HG03571 (cell line): ENCODE data around the gene ZNF717.
"Not testable (repeated sequence)": the region's sequence is repeated elsewhere in the genome, so short reads cannot be mapped to it uniquely, and the experiment has no call there.

Experiments used
- ATAC-seq: cut with Tn5 transposase; IDR thresholded peaks from one replicate; pipeline ENCODE4 v1.9.1; 2021; ENCODE audit not compliant: unreplicated experiment

Gene ZNF717

GRCh38 chr3:75785081-75785755, at the start of gene ZNF717:
Gene ZNF717, minus strand, starts transcription at chr3:75785549. Its CDS starts 2,187 bp downstream, at chr3:75783362.
- ATAC-seq, result not testable (repeated sequence)

GRCh38 chr3:75831076-75831475, 45.7 kb upstream of the ZNF717 start:
- not testable (repeated sequence) for ATAC-seq

DNA sequence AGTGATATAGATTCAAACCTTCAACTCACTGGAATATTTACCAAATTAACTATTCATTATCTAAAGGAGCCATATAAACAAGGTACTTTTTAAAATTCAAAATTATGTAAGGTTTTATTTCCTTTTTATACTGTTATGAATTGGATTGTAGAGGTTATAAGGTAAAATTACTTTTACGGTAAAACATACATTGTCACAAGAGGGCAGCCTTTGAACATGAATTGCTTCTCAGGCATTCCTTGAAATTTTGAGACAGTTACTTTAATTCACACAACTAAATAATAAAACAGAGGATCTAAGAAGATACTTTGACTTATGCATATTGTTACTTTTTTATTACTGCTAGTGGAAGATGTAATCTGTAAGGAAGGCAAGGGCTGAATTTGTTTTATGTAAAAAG, 32.7 kb upstream of the ZNF717 start:
- not testable (repeated sequence) for ATAC-seq

DNA sequence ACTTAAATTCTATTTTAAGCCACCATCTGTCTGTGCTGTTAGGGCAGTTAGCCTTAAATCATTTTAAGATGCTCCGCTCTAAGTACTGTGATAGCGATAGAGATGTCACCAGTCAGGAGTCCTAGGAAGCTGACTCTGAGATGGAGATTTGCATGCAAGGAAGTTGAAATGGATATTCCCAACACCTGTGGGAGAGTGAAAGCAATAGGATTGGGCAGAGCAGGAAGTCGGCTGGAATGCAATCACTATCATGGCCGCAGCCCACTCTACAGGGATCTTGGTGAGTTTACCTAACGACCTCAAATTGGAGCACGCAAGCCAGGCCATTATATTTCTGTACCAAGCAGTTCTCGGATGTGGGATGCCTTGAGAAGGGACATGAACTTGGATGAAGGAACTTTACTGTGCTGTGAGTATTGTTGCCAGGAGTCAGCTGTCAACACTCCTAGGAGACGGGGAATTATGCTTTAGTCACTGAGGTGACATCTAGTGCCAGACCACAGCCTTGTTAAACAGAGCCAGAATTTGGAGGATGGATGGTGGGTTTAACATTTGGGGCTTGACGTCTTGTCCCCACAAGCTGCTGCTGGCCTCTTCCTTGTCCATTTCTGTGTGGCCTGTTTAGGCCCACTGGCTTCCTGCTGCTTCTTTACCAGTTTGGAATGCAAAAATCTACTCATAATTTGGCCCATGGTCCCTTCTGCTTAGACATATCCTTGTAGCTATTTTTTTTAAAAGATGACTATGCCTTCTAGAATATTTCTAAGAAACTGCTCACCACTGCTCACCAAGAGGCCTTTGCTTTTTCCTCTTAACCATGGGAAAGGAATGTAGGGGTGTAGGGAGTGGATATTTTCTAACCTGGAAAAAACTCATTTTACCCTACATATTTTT, 31.2 kb upstream of the ZNF717 start:
- not testable (repeated sequence) for ATAC-seq

GRCh38 chr3:75814797-75815196, 29.4 kb upstream of the ZNF717 start:
- ATAC-seq, result no peak

DNA sequence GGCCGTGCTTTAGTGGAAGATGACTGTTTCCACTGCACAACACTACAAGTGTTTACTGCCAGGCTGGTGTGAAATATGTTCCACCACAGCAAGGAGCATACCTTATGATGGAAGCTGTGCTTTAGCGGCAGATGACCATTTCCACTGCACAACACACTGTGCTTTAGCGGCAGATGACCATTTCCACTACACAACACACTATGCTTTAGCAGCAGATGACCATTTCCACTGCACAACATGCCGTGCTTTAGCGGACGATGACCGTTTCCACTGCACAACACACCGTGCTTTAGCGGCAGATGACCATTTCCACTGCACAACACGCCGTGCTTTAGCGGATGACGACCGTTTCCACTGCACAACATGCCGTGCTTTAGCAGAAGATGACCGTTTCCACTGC, 2.8 kb downstream of the ZNF717 start:
- no peak for ATAC-seq

DNA sequence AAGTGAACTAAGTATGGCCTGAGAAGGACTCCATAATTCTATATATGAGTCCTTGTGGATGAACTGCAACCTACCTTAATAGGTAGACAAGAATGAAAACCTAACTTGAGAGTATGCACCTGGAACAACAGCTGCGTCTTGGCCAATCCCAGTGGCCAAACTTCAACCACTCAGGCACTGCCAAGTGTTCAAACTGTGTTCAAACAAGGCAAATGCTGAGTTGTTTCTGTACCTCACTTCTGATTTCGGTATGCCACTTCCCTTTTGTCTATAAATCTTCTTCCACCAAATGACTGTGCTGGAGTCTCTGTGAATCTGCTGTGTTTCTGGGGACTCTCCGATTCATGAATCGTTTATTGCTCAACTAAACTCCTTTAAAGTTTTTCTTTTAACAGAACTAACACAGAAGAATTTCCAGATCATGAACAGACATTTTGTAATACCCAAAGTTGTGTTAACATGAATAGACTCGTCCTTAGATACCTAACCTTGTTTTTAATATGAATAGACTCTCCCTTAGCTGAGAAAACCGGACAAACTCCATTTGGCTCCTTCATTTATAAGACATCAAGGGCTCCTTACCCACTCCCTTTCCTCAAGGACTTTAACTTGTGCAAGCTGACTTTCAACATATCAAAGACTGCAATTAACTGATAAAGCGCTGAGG, 4.1 kb downstream of the ZNF717 start:
- no peak for ATAC-seq

- not testable (repeated sequence) for ATAC-seq
Observed at GRCh38 chr3:75777742-75778141, 7.6 kb downstream of the ZNF717 start.

GRCh38 chr3:75771631-75772030, 13.7 kb downstream of the ZNF717 start:
- ATAC-seq, result not testable (repeated sequence)

- ATAC-seq, result no peak
Observed at GRCh38 chr3:75768303-75769017, 16.9 kb downstream of the ZNF717 start.

DNA sequence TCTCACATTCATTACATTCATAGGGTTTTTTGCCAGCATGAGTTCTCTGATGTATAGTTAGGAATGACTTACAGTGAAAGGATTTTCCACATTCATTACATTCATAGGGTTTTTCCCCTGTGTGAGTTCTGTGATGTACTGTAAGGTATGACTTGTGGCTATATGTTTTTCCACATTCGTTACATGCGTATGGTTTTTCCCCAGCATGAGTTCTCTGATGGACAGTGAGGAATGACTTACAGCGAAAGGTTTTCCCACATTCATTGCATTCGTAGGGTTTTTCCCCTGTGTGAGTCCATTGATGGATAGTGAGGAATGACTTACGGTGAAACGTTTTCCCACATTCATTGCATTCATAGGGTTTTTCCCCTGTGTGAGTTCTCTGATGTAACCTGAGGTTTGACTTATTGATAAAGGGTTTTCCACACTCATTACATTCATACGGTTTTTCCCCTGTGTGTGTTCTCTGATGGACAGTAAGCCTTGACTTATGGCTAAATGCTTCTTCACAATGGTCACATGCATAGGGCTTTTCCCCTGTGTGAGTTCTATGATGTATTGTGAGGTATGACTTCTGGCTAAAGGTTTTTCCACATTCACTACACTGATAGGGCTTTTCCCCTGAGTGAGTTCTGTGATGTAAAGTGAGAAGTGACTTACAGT, 47.4 kb downstream of the ZNF717 start:
- ATAC-seq, result no peak

- ATAC-seq, result no peak
Observed at GRCh38 chr3:75727985-75728384, 57.4 kb downstream of the ZNF717 start.

DNA sequence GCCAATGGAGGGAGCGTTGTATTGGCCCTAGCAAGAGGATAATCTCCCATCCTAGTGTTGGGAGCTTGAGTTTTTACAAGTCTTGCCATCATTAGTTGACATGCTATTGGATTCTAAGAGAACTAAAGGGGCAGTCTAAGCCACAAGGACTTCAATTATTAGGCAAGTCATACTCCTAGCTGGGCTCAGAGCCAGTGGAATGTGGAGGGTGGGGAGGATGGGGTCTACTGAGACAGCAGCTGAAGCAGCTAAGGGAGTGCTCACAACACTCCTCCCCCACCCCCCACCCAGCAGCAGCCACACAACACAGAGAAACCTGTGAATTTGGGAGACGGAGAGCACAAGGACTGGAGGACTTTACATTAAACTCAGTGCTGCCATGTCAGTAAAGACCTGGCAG, 93.3 kb downstream of the ZNF717 start:
- no peak for ATAC-seq

GRCh38 chr3:75687323-75687722, 98.0 kb downstream of the ZNF717 start:
- ATAC-seq, result no peak
